Measurements from ENCODE around the gene DHRS2. TPM values are rescaled to one million over a fixed set of nuclear protein-coding genes. Genes with fewer than 3 reads are reported as not detected.

The DHRS2 gene
- total and polyA plus RNA-seq, 2 of the 4 experiments (the other 2 are of a cell fraction), result 0.12 to 0.18 TPM

DNA sequence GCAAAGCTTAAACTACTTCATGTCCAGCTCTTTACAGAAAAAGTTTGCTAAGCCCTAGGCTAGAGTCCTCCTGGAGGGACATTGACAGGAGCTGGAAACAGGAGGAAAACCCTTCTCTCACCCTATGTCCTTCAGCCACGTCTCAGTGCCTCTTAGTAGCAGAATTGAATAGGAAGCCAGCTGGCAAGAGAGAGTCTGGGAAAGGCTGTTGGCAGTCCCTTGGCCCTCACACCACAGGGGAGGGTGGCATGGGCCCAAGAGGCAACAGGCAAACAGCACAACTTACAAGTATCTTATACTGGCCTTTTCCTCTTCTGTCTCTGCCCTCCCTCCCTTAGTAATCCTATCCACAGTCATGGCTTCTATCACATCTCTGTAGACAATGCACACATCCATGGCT is 27.7 kb upstream of the DHRS2 start:
- Histone ChIP-seq H3K36me3 (ENCODE audit: control insufficient read depth, insufficient read depth, low read length) (no peaks in the 10 kb centered on the region), H2AK5ac (ENCODE audit: low read depth, low read length) (no peak overlapping the region), H4K8ac (ENCODE audit: low read depth in 2 of 2, low read length in 2 of 2) (no peak overlapping the region), H2BK15ac (ENCODE audit: low read depth, low read length) (no peak overlapping the region), H3K18ac (ENCODE audit: low read depth, low read length) (no peak overlapping the region), H3K4me1 (ENCODE audit: control insufficient read depth, insufficient read depth, low read length) (no peaks in the 10 kb centered on the region), H3K9ac (ENCODE audit: low read depth, low read length) (no peak overlapping the region), H3K27me3 (ENCODE audit: control insufficient read depth, insufficient read depth, low read length) (peaks cover 5% of the 10 kb centered on the region), H3K9me3 (ENCODE audit: control insufficient read depth, insufficient read depth, low read length) (no peaks in the 10 kb centered on the region), H3K9me1 (ENCODE audit: insufficient read depth, low read length) (no peaks in the 10 kb centered on the region), H3K4ac (ENCODE audit: low read depth, low read length) (no peak overlapping the region), H3K14ac (replicated peaks; ENCODE audit: low read depth, low read length) (no peak overlapping the region), H4K20me1 (ENCODE audit: insufficient read depth, low read length) (no peaks in the 10 kb centered on the region), H4K91ac (ENCODE audit: insufficient read depth, low read depth, low read length) (no peak overlapping the region), H3K4me2 (ENCODE audit: low read depth, low read length) (no peak overlapping the region), H2BK120ac (ENCODE audit: low read depth, low read length) (no peak overlapping the region), H2AFZ (replicated peaks; ENCODE audit: low read length, poor library complexity) (no peak overlapping the region), H3K79me1 (ENCODE audit: low read depth in 1 of 2, low read length in 2 of 2) (no peaks in the 10 kb centered on the region), H3K4me3 (ENCODE audit: insufficient read depth, low read depth, low read length) (no peak overlapping the region), H3K23ac (ENCODE audit: low read depth, low read length) (no peak overlapping the region), H2BK5ac (ENCODE audit: low read depth, low read length, poor library complexity, severe bottlenecking) (no peak overlapping the region), H2AK9ac (replicated peaks; ENCODE audit: low read depth, low read length, poor library complexity) (no peak overlapping the region), H3K56ac (ENCODE audit: extremely low read depth, insufficient read depth, low read length) (no peak overlapping the region), H4K5ac (ENCODE audit: low read depth, low read length) (no peak overlapping the region), H3K27ac (ENCODE audit: insufficient read depth, low read length) (no peak overlapping the region), H2BK20ac (ENCODE audit: low read depth, low read length) (no peak overlapping the region)
- ChIA-PET CTCF (no interaction called here), POLR2A (ENCODE audit: unreplicated experiment) (no interaction called here)
- intact Hi-C loops (cut with micrococcal nuclease) (no loop called here), dilution Hi-C loops (cut with HindIII; ENCODE audit: low sequenced_read_pairs, unreplicated experiment) (no loop called here), in situ Hi-C loops (cut with MboI; ENCODE audit: low sequenced_read_pairs) (no loop called here)
- no TSS peak for BruUV-seq (replicated peaks)
- TF ChIP-seq, protein P1, sequence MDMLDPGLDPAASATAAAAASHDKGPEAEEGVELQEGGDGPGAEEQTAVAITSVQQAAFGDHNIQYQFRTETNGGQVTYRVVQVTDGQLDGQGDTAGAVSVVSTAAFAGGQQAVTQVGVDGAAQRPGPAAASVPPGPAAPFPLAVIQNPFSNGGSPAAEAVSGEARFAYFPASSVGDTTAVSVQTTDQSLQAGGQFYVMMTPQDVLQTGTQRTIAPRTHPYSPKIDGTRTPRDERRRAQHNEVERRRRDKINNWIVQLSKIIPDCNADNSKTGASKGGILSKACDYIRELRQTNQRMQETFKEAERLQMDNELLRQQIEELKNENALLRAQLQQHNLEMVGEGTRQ (IDR thresholded peaks at IDR 0.05; ENCODE audit: low read depth, low read length), result no peak
- TF ChIP-seq NFE2L2 (IDR thresholded peaks at IDR 0.05; ENCODE audit: low read depth, low read length), result no peak
- TF ChIP-seq RCOR1 (IDR thresholded peaks at IDR 0.05; ENCODE audit: insufficient replicate concordance, low read length), result no peak
- TF ChIP-seq, protein P2, sequence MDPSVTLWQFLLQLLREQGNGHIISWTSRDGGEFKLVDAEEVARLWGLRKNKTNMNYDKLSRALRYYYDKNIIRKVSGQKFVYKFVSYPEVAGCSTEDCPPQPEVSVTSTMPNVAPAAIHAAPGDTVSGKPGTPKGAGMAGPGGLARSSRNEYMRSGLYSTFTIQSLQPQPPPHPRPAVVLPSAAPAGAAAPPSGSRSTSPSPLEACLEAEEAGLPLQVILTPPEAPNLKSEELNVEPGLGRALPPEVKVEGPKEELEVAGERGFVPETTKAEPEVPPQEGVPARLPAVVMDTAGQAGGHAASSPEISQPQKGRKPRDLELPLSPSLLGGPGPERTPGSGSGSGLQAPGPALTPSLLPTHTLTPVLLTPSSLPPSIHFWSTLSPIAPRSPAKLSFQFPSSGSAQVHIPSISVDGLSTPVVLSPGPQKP (IDR thresholded peaks at IDR 0.05; ENCODE audit: borderline replicate concordance, low read depth, low read length), result no peak
- TF ChIP-seq, protein P3, sequence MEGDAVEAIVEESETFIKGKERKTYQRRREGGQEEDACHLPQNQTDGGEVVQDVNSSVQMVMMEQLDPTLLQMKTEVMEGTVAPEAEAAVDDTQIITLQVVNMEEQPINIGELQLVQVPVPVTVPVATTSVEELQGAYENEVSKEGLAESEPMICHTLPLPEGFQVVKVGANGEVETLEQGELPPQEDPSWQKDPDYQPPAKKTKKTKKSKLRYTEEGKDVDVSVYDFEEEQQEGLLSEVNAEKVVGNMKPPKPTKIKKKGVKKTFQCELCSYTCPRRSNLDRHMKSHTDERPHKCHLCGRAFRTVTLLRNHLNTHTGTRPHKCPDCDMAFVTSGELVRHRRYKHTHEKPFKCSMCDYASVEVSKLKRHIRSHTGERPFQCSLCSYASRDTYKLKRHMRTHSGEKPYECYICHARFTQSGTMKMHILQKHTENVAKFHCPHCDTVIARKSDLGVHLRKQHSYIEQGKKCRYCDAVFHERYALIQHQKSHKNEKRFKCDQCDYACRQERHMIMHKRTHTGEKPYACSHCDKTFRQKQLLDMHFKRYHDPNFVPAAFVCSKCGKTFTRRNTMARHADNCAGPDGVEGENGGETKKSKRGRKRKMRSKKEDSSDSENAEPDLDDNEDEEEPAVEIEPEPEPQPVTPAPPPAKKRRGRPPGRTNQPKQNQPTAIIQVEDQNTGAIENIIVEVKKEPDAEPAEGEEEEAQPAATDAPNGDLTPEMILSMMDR (conservative IDR thresholded peaks at IDR 0.05; ENCODE audit: low read depth, low read length), result no peak
- no peak for TF ChIP-seq MXI1 (IDR thresholded peaks at IDR 0.05; ENCODE audit: borderline replicate concordance, low read depth, low read length)
- TF ChIP-seq CEBPB (IDR thresholded peaks at IDR 0.05; ENCODE audit: low read depth, low read length), result no peak
- TF ChIP-seq MAZ (IDR thresholded peaks at IDR 0.05; ENCODE audit: borderline replicate concordance, low read depth, low read length), result no peak
- DNase-seq (no peak), ATAC-seq (ENCODE audit: low read depth) (no peak)
- WGBS, 2 experiments (ENCODE audit: extremely low coverage in 2 of 2, insufficient read length in 1 of 2), result no CpG with 5 or more reads among the region's 1 CpG
